ENCODE results near the gene TMEM125.

Gene TMEM125

GRCh38 chr1:43293896-43294760 lies 24.3 kb downstream of the TMEM125 start:
- DNase-seq (ENCODE audit: low read depth): no peak

GRCh38 chr1:43294761-43295160 lies 25.0 kb downstream of the TMEM125 start:
- DNase-seq (ENCODE audit: low read depth): no peak

GRCh38 chr1:43296207-43296606 lies 26.4 kb downstream of the TMEM125 start:
- no peak for DNase-seq (ENCODE audit: low read depth)

- no peak for DNase-seq (ENCODE audit: low read depth)
Measured at GRCh38 chr1:43298055-43298454, 28.3 kb downstream of the TMEM125 start.

GRCh38 chr1:43299101-43299500 lies 29.3 kb downstream of the TMEM125 start:
- no peak for DNase-seq (ENCODE audit: low read depth)

- DNase-seq (ENCODE audit: low read depth): no peak
Measured at GRCh38 chr1:43300378-43301094, 30.8 kb downstream of the TMEM125 start, which contains the start of gene TIE1. TSS of gene TIE1 (plus strand) at chr1:43300982. CDS start at chr1:43301072, 90 bp downstream.

GRCh38 chr1:43302201-43302600 lies 32.4 kb downstream of the TMEM125 start:
- no peak for DNase-seq (ENCODE audit: low read depth)

- no peak for DNase-seq (ENCODE audit: low read depth)
Measured at GRCh38 chr1:43302721-43303470, 33.1 kb downstream of the TMEM125 start.

- no peak for DNase-seq (ENCODE audit: low read depth)
Measured at GRCh38 chr1:43303471-43304313, 33.9 kb downstream of the TMEM125 start.

- no peak for DNase-seq (ENCODE audit: low read depth)
Measured at GRCh38 chr1:43304314-43304681, 34.5 kb downstream of the TMEM125 start.

GRCh38 chr1:43304771-43305300 lies 35.1 kb downstream of the TMEM125 start:
- no peak for DNase-seq (ENCODE audit: low read depth)

GRCh38 chr1:43305461-43305860 lies 35.7 kb downstream of the TMEM125 start:
- DNase-seq (ENCODE audit: low read depth): no peak

GRCh38 chr1:43305926-43306687 lies 36.3 kb downstream of the TMEM125 start:
- no peak for DNase-seq (ENCODE audit: low read depth)

GRCh38 chr1:43306688-43307457 lies 37.1 kb downstream of the TMEM125 start:
- DNase-seq (ENCODE audit: low read depth): no peak

GRCh38 chr1:43307458-43308158 lies 37.8 kb downstream of the TMEM125 start:
- no peak for DNase-seq (ENCODE audit: low read depth)

- no peak for DNase-seq (ENCODE audit: low read depth)
Measured at GRCh38 chr1:43308635-43309404, 39.0 kb downstream of the TMEM125 start.

GRCh38 chr1:43309405-43310025 lies 39.7 kb downstream of the TMEM125 start:
- DNase-seq (ENCODE audit: low read depth): no peak

- no peak for DNase-seq (ENCODE audit: low read depth)
Measured at GRCh38 chr1:43311521-43311920, 41.7 kb downstream of the TMEM125 start.
